Urinary bladder (tissue), 4 donors: ENCODE results near the gene COX6B2. TPM values are rescaled to one million over a fixed set of nuclear protein-coding genes. Genes with fewer than 3 reads are reported as not detected.
"Not testable (repeated sequence)": the region's sequence is repeated elsewhere in the genome, so short reads cannot be mapped to it uniquely, and the experiment has no call there.

Experiments used
- DNase-seq: peaks from one replicate; pipeline ENCODE4 v3.0.0-alpha.2; 2015; ENCODE audit errors: extremely low spot score
- H3K27ac ChIP-seq: one replicate; pipeline ENCODE4 v1.5.1; 2013; ENCODE audit warnings: low read depth, mild to moderate bottlenecking, moderate library complexity
- H3K36me3 ChIP-seq: one replicate; pipeline ENCODE4 v1.6.1; 2013; ENCODE audit warnings: mild to moderate bottlenecking, moderate library complexity; ENCODE audit not compliant: insufficient read depth
- H3K4me1 ChIP-seq: one replicate; pipeline ENCODE4 v1.6.1; 2013; ENCODE audit warnings: mild to moderate bottlenecking, moderate library complexity; ENCODE audit not compliant: insufficient read depth
- H3K4me3 ChIP-seq: one replicate; pipeline ENCODE4 v1.5.1; 2013; ENCODE audit warnings: low read depth, low read length
- WGBS: extraction: QIAGEN DNeasy Blood & Tissue Kit; methylation state at CpG from one replicate; pipeline ENCODE4 v1.1.7; 2013; 5-methylcytosine and 5-hydroxymethylcytosine counted together
- polyA plus RNA-seq: library from polyadenylated mRNA; stranded (reverse); fragments of 200-250 nt; gene quantifications from one replicate; pipeline ENCODE4 v1.2.3, GENCODE V29; 2013
- total RNA-seq: library from RNA; depleted of rRNA; stranded (reverse); fragments of >200 nt; gene quantifications from one replicate; pipeline ENCODE4 v1.2.3, GENCODE V29; 2014
- donor health status: healthy with polysubstance abuse.
- donor health status: healthy.

COX6B2 gene
- total and polyA plus RNA-seq, 2 donors = 0.39 TPM; not detected in 1

- H3K27ac ChIP-seq, H3K4me1 ChIP-seq, DNase-seq, H3K4me3 ChIP-seq, H3K36me3 ChIP-seq: not testable (repeated sequence)
- 85% methylated on average over 6 of the region's 6 CpGs for WGBS
Measured at GRCh38 chr19:55329791-55330190, 24.7 kb downstream of the COX6B2 start.

- H3K4me1 ChIP-seq, DNase-seq, H3K4me3 ChIP-seq, H3K27ac ChIP-seq, H3K36me3 ChIP-seq: not testable (repeated sequence)
- WGBS = 82% methylated on average over 4 of the region's 4 CpGs
Measured at GRCh38 chr19:55328774-55329318, 25.7 kb downstream of the COX6B2 start.

- H3K27ac ChIP-seq = no peak within 1 kb of the TSS
- H3K4me1 ChIP-seq = no peaks in the 10 kb centered on the region
- H3K4me3 ChIP-seq = no peak within 1 kb of the TSS
- no peak for DNase-seq
- H3K36me3 ChIP-seq = no peaks in the 10 kb centered on the region
- WGBS = 77% methylated on average over 14 of the region's 14 CpGs
Measured at GRCh38 chr19:55325172-55325571, 29.3 kb downstream of the COX6B2 start, which contains the start of gene TMEM150B. TMEM150B (minus strand) TSS chr19:55325341; CDS start chr19:55321036, 4,305 bp downstream.

GRCh38 chr19:55324662-55325061 is 29.9 kb downstream of the COX6B2 start:
- Histone ChIP-seq H3K4me3 (no peak overlapping the region), H3K27ac (no peak overlapping the region), H3K4me1 (no peaks in the 10 kb centered on the region), H3K36me3 (no peaks in the 10 kb centered on the region)
- WGBS = 77% methylated on average over 6 of the region's 6 CpGs
- DNase-seq = no peak

GRCh38 chr19:55322204-55322885 is 32.2 kb downstream of the COX6B2 start:
- no peaks in the 10 kb centered on the region for H3K36me3 ChIP-seq
- WGBS = 56% methylated on average over 12 of the region's 12 CpGs
- H3K27ac ChIP-seq = no peak overlapping the region
- no peak for DNase-seq
- no peak overlapping the region for H3K4me3 ChIP-seq
- H3K4me1 ChIP-seq = no peaks in the 10 kb centered on the region

GRCh38 chr19:55321466-55322137 is 32.9 kb downstream of the COX6B2 start:
- Histone ChIP-seq H3K4me1 (no peaks in the 10 kb centered on the region), H3K27ac (no peak overlapping the region), H3K36me3 (no peaks in the 10 kb centered on the region), H3K4me3 (no peak overlapping the region)
- DNase-seq = no peak
- 79% methylated on average over 9 of the region's 9 CpGs for WGBS

GRCh38 chr19:55320844-55321419 is 33.6 kb downstream of the COX6B2 start:
- Histone ChIP-seq H3K36me3 (no peaks in the 10 kb centered on the region), H3K4me1 (no peaks in the 10 kb centered on the region), H3K27ac (no peak overlapping the region), H3K4me3 (no peak overlapping the region)
- no peak for DNase-seq
- 82% methylated on average over 8 of the region's 8 CpGs for WGBS

GRCh38 chr19:55319785-55320184 is 34.7 kb downstream of the COX6B2 start:
- Histone ChIP-seq H3K27ac (no peak overlapping the region), H3K36me3 (no peaks in the 10 kb centered on the region), H3K4me1 (no peaks in the 10 kb centered on the region), H3K4me3 (no peak overlapping the region)
- no peak for DNase-seq
- WGBS = 15% methylated on average over 21 of the region's 21 CpGs

- H3K4me1 ChIP-seq = no peaks in the 10 kb centered on the region
- DNase-seq = no peak
- no peak overlapping the region for H3K4me3 ChIP-seq
- 82% methylated on average over 8 of the region's 8 CpGs for WGBS
- H3K27ac ChIP-seq = no peak overlapping the region
- H3K36me3 ChIP-seq = no peaks in the 10 kb centered on the region
Measured at GRCh38 chr19:55316646-55317045, 37.9 kb downstream of the COX6B2 start.

- H3K4me1 ChIP-seq = no peaks in the 10 kb centered on the region
- no peak overlapping the region for H3K27ac ChIP-seq
Measured at GRCh38 chr19:55315956-55316525, 38.5 kb downstream of the COX6B2 start.

GRCh38 chr19:55314396-55314795 is 40.1 kb downstream of the COX6B2 start:
- Histone ChIP-seq H3K36me3 (no peaks in the 10 kb centered on the region), H3K27ac (no peak overlapping the region), H3K4me1 (no peaks in the 10 kb centered on the region), H3K4me3 (no peak overlapping the region)
- WGBS = 80% methylated on average over 8 of the region's 8 CpGs
- no peak for DNase-seq

More at GRCh38 chr19:55315956-55316525, 38.5 kb downstream of the COX6B2 start:
- 84% methylated on average over 13 of the region's 13 CpGs for WGBS
- Histone ChIP-seq H3K36me3 (no peaks in the 10 kb centered on the region), H3K4me3 (no peak overlapping the region)
- no peak for DNase-seq

GRCh38 chr19:55312621-55313512 is 41.7 kb downstream of the COX6B2 start:
- H3K4me3 ChIP-seq = no peak overlapping the region
- no peaks in the 10 kb centered on the region for H3K36me3 ChIP-seq
- no peak for DNase-seq
- H3K27ac ChIP-seq = no peak overlapping the region
- H3K4me1 ChIP-seq = no peaks in the 10 kb centered on the region
- 70% methylated on average over 47 of the region's 47 CpGs for WGBS

- H3K36me3 ChIP-seq = no peaks in the 10 kb centered on the region
- H3K4me3 ChIP-seq = no peak overlapping the region
- WGBS = 87% methylated on average over 18 of the region's 18 CpGs
- no peaks in the 10 kb centered on the region for H3K4me1 ChIP-seq
- no peak overlapping the region for H3K27ac ChIP-seq
- DNase-seq = no peak
Measured at GRCh38 chr19:55311797-55312196, 42.7 kb downstream of the COX6B2 start.
